ENCODE measurements around the gene RIT2.

Gene RIT2

GRCh38 chr18:43012951-43013350 is 102.5 kb downstream of the RIT2 start:
- H3K27ac ChIP-seq (ENCODE audit: low read depth, low read length): peak overlapping the region; percentile 94
- H3K4me1 ChIP-seq (ENCODE audit: control insufficient read depth, insufficient read depth, low read length, unreplicated experiment): peaks cover 23% of the 10 kb centered on the region
- H3K4me3 ChIP-seq (ENCODE audit: low read depth, low read length): peak overlapping the region; percentile 67
- no peaks in the 10 kb centered on the region for H3K79me2 ChIP-seq (ENCODE audit: control insufficient read depth, insufficient read depth, low read length, unreplicated experiment)
- no peaks in the 10 kb centered on the region for H3K36me3 ChIP-seq (ENCODE audit: insufficient read depth, low read length)
- no peaks in the 10 kb centered on the region for H3K27me3 ChIP-seq (ENCODE audit: insufficient read depth, low read length)
- peak overlapping the region; percentile 54 for H2AFZ ChIP-seq (ENCODE audit: low read length, unreplicated experiment)

GRCh38 chr18:43010611-43011010 is 104.9 kb downstream of the RIT2 start:
- H3K27ac ChIP-seq (ENCODE audit: low read depth, low read length): no peak overlapping the region
- H3K4me1 ChIP-seq (ENCODE audit: control insufficient read depth, insufficient read depth, low read length, unreplicated experiment): peaks cover 23% of the 10 kb centered on the region
- H3K36me3 ChIP-seq (ENCODE audit: insufficient read depth, low read length): no peaks in the 10 kb centered on the region
- H3K4me3 ChIP-seq (ENCODE audit: low read depth, low read length): no peak overlapping the region
- no peak overlapping the region for H2AFZ ChIP-seq (ENCODE audit: low read length, unreplicated experiment)
- H3K79me2 ChIP-seq (ENCODE audit: control insufficient read depth, insufficient read depth, low read length, unreplicated experiment): no peaks in the 10 kb centered on the region
- H3K27me3 ChIP-seq (ENCODE audit: insufficient read depth, low read length): no peaks in the 10 kb centered on the region

- Histone ChIP-seq H2AFZ (ENCODE audit: low read length, unreplicated experiment) (no peak overlapping the region), H3K4me1 (ENCODE audit: control insufficient read depth, insufficient read depth, low read length, unreplicated experiment) (peaks cover 23% of the 10 kb centered on the region), H3K36me3 (ENCODE audit: insufficient read depth, low read length) (no peaks in the 10 kb centered on the region), H3K27me3 (ENCODE audit: insufficient read depth, low read length) (no peaks in the 10 kb centered on the region), H3K79me2 (ENCODE audit: control insufficient read depth, insufficient read depth, low read length, unreplicated experiment) (no peaks in the 10 kb centered on the region), H3K27ac (ENCODE audit: low read depth, low read length) (no peak overlapping the region), H3K4me3 (ENCODE audit: low read depth, low read length) (no peak overlapping the region)
These were observed 105.8 kb downstream of the RIT2 start for GRCh38 chr18:43009674-43010073.

GRCh38 chr18:43007365-43007764 is 108.1 kb downstream of the RIT2 start:
- no peak overlapping the region for H3K27ac ChIP-seq (ENCODE audit: low read depth, low read length)
- H3K36me3 ChIP-seq (ENCODE audit: insufficient read depth, low read length): no peaks in the 10 kb centered on the region
- H2AFZ ChIP-seq (ENCODE audit: low read length, unreplicated experiment): no peak overlapping the region
- no peaks in the 10 kb centered on the region for H3K27me3 ChIP-seq (ENCODE audit: insufficient read depth, low read length)
- H3K4me1 ChIP-seq (ENCODE audit: control insufficient read depth, insufficient read depth, low read length, unreplicated experiment): peaks cover 6% of the 10 kb centered on the region
- no peaks in the 10 kb centered on the region for H3K79me2 ChIP-seq (ENCODE audit: control insufficient read depth, insufficient read depth, low read length, unreplicated experiment)
- no peak overlapping the region for H3K4me3 ChIP-seq (ENCODE audit: low read depth, low read length)

GRCh38 chr18:43004421-43004820 is 111.1 kb downstream of the RIT2 start:
- H3K27me3 ChIP-seq (ENCODE audit: insufficient read depth, low read length): no peaks in the 10 kb centered on the region
- H3K27ac ChIP-seq (ENCODE audit: low read depth, low read length): no peak overlapping the region
- no peak overlapping the region for H2AFZ ChIP-seq (ENCODE audit: low read length, unreplicated experiment)
- no peaks in the 10 kb centered on the region for H3K36me3 ChIP-seq (ENCODE audit: insufficient read depth, low read length)
- no peak overlapping the region for H3K4me3 ChIP-seq (ENCODE audit: low read depth, low read length)
- H3K4me1 ChIP-seq (ENCODE audit: control insufficient read depth, insufficient read depth, low read length, unreplicated experiment): no peaks in the 10 kb centered on the region
- H3K79me2 ChIP-seq (ENCODE audit: control insufficient read depth, insufficient read depth, low read length, unreplicated experiment): no peaks in the 10 kb centered on the region

GRCh38 chr18:43001821-43002220 is 113.7 kb downstream of the RIT2 start:
- Histone ChIP-seq H2AFZ (ENCODE audit: low read length, unreplicated experiment) (no peak overlapping the region), H3K4me1 (ENCODE audit: control insufficient read depth, insufficient read depth, low read length, unreplicated experiment) (no peaks in the 10 kb centered on the region), H3K36me3 (ENCODE audit: insufficient read depth, low read length) (no peaks in the 10 kb centered on the region), H3K4me3 (ENCODE audit: low read depth, low read length) (no peak overlapping the region), H3K27me3 (ENCODE audit: insufficient read depth, low read length) (no peaks in the 10 kb centered on the region), H3K27ac (ENCODE audit: low read depth, low read length) (no peak overlapping the region), H3K79me2 (ENCODE audit: control insufficient read depth, insufficient read depth, low read length, unreplicated experiment) (no peaks in the 10 kb centered on the region)

GRCh38 chr18:42996824-42997223 is 118.7 kb downstream of the RIT2 start:
- Histone ChIP-seq H3K4me3 (ENCODE audit: low read depth, low read length) (no peak overlapping the region), H3K79me2 (ENCODE audit: control insufficient read depth, insufficient read depth, low read length, unreplicated experiment) (no peaks in the 10 kb centered on the region), H3K36me3 (ENCODE audit: insufficient read depth, low read length) (no peaks in the 10 kb centered on the region), H3K27me3 (ENCODE audit: insufficient read depth, low read length) (no peaks in the 10 kb centered on the region), H3K4me1 (ENCODE audit: control insufficient read depth, insufficient read depth, low read length, unreplicated experiment) (no peaks in the 10 kb centered on the region), H2AFZ (ENCODE audit: low read length, unreplicated experiment) (no peak overlapping the region), H3K27ac (ENCODE audit: low read depth, low read length) (no peak overlapping the region)

GRCh38 chr18:42980426-42980825 is 135.1 kb downstream of the RIT2 start:
- Histone ChIP-seq H3K36me3 (ENCODE audit: insufficient read depth, low read length) (no peaks in the 10 kb centered on the region), H3K27ac (ENCODE audit: low read depth, low read length) (no peak overlapping the region), H3K4me3 (ENCODE audit: low read depth, low read length) (no peak overlapping the region), H3K27me3 (ENCODE audit: insufficient read depth, low read length) (no peaks in the 10 kb centered on the region), H3K79me2 (ENCODE audit: control insufficient read depth, insufficient read depth, low read length, unreplicated experiment) (no peaks in the 10 kb centered on the region), H2AFZ (ENCODE audit: low read length, unreplicated experiment) (no peak overlapping the region), H3K4me1 (ENCODE audit: control insufficient read depth, insufficient read depth, low read length, unreplicated experiment) (no peaks in the 10 kb centered on the region)

- Histone ChIP-seq H3K4me1 (ENCODE audit: control insufficient read depth, insufficient read depth, low read length, unreplicated experiment) (no peaks in the 10 kb centered on the region), H2AFZ (ENCODE audit: low read length, unreplicated experiment) (no peak overlapping the region), H3K4me3 (ENCODE audit: low read depth, low read length) (no peak overlapping the region), H3K79me2 (ENCODE audit: control insufficient read depth, insufficient read depth, low read length, unreplicated experiment) (no peaks in the 10 kb centered on the region), H3K27me3 (ENCODE audit: insufficient read depth, low read length) (no peaks in the 10 kb centered on the region), H3K36me3 (ENCODE audit: insufficient read depth, low read length) (no peaks in the 10 kb centered on the region), H3K27ac (ENCODE audit: low read depth, low read length) (no peak overlapping the region)
These were observed 137.4 kb downstream of the RIT2 start for GRCh38 chr18:42977982-42978637.

GRCh38 chr18:42976869-42977590 is 138.5 kb downstream of the RIT2 start:
- Histone ChIP-seq H3K36me3 (ENCODE audit: insufficient read depth, low read length) (no peaks in the 10 kb centered on the region), H3K27me3 (ENCODE audit: insufficient read depth, low read length) (no peaks in the 10 kb centered on the region), H3K4me3 (ENCODE audit: low read depth, low read length) (no peak overlapping the region), H3K27ac (ENCODE audit: low read depth, low read length) (no peak overlapping the region), H3K79me2 (ENCODE audit: control insufficient read depth, insufficient read depth, low read length, unreplicated experiment) (no peaks in the 10 kb centered on the region), H3K4me1 (ENCODE audit: control insufficient read depth, insufficient read depth, low read length, unreplicated experiment) (no peaks in the 10 kb centered on the region), H2AFZ (ENCODE audit: low read length, unreplicated experiment) (no peak overlapping the region)

GRCh38 chr18:42969366-42969765 is 146.1 kb downstream of the RIT2 start:
- Histone ChIP-seq H3K27ac (ENCODE audit: low read depth, low read length) (no peak overlapping the region), H3K79me2 (ENCODE audit: control insufficient read depth, insufficient read depth, low read length, unreplicated experiment) (no peaks in the 10 kb centered on the region), H3K4me1 (ENCODE audit: control insufficient read depth, insufficient read depth, low read length, unreplicated experiment) (no peaks in the 10 kb centered on the region), H3K36me3 (ENCODE audit: insufficient read depth, low read length) (no peaks in the 10 kb centered on the region), H3K4me3 (ENCODE audit: low read depth, low read length) (no peak overlapping the region), H3K27me3 (ENCODE audit: insufficient read depth, low read length) (no peaks in the 10 kb centered on the region), H2AFZ (ENCODE audit: low read length, unreplicated experiment) (no peak overlapping the region)

Measured in ACC112 (cell line).